AG09319 (cell line): ENCODE data around the gene NELL1.

Source experiments
- DNase-seq: peaks from one replicate; pipeline ENCODE4 v3.0.0-alpha.2; 2010; ENCODE audit warnings: low read depth; ENCODE audit errors: extremely low read depth
- TF ChIP-seq, protein P1 (sequence below): IDR thresholded peaks from 2 replicates; pipeline ENCODE4 v1.5.1; 2011; ENCODE audit warnings: low read depth, mild to moderate bottlenecking, inconsistent platforms, low read length, moderate library complexity

The NELL1 gene

DNA sequence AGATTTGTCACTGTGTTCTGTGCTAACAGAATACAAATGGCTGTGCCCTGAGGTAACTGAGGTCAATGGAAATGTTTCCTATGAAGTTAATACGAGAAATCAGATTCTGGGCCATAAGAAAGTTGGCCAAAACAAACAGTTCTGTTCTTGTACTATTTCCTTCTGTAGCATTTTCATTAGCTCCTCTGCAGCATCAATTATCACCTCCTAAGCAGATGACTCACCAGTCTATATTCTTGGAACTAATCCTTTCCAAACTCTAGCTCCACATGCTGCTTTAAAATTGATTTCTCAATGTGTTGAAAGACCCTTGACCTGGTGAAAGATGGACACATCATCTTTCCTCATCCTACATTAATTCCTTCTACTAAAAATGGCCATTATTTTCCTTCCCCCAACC, 736.0 kb downstream of the NELL1 start:
- TF ChIP-seq, protein P1, sequence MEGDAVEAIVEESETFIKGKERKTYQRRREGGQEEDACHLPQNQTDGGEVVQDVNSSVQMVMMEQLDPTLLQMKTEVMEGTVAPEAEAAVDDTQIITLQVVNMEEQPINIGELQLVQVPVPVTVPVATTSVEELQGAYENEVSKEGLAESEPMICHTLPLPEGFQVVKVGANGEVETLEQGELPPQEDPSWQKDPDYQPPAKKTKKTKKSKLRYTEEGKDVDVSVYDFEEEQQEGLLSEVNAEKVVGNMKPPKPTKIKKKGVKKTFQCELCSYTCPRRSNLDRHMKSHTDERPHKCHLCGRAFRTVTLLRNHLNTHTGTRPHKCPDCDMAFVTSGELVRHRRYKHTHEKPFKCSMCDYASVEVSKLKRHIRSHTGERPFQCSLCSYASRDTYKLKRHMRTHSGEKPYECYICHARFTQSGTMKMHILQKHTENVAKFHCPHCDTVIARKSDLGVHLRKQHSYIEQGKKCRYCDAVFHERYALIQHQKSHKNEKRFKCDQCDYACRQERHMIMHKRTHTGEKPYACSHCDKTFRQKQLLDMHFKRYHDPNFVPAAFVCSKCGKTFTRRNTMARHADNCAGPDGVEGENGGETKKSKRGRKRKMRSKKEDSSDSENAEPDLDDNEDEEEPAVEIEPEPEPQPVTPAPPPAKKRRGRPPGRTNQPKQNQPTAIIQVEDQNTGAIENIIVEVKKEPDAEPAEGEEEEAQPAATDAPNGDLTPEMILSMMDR, result no peak

DNA sequence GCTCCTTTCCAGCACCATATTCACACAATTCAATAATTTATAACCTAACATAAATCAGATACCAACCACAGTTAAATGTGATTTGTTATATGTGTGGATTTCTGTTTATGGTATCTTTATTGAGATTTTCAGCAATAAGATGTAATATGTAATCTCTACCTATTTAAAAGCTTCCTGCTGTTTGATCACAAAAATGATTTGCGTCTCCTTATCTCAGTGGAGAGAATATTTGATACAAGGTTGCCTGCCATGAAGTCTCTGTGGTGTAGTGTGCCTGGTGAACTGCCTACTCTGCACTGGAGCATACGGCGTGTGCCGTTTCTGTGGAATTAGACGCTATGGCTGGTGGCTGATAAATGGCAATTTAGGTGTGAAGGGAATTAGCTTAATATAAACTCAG, 741.1 kb downstream of the NELL1 start:
- no peak for DNase-seq
- TF ChIP-seq, protein P1, result no peak

More for the DNA sequence above, 736.0 kb downstream of the NELL1 start:
- no peak for DNase-seq

DNA sequence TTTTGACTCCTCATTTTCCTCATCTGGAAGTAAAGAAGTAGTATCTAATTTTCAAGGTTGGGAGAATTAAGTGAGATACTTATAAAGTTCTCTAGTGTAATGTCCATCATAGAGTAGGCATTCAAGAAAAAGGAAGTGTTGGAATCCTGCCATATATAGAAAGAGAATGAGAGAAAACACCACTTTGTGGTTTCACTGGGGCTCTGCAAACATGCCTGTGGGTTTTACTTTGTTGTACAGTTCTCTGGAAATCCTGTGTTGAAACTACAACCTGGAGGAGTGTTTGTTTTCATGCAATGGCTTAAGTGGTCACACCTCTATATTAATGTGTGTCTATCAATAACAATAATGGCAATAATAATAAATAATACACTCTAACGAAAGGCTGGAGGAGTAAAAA, 741.7 kb downstream of the NELL1 start:
- no peak for DNase-seq
- TF ChIP-seq, protein P1, result no peak

DNA sequence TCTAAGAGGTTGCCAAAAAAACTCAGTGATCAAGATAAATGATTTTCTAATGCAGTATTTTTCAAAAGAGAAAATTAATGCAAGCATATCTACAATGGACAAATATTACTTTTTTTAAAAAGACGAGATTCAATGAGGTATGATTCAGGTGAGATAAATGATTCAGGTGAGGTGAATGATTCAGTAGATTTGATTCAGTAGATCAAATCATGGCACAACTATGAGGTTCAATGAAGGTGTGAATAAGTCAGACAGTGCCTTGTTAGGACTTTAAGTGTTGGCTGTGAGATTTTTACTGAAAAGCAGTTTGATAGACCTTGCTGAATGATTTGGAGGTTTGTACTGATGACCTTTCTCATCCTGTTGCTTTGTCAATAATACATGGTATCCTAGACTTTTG, 742.2 kb downstream of the NELL1 start:
- no peak for DNase-seq
- TF ChIP-seq, protein P1, result no peak

DNA sequence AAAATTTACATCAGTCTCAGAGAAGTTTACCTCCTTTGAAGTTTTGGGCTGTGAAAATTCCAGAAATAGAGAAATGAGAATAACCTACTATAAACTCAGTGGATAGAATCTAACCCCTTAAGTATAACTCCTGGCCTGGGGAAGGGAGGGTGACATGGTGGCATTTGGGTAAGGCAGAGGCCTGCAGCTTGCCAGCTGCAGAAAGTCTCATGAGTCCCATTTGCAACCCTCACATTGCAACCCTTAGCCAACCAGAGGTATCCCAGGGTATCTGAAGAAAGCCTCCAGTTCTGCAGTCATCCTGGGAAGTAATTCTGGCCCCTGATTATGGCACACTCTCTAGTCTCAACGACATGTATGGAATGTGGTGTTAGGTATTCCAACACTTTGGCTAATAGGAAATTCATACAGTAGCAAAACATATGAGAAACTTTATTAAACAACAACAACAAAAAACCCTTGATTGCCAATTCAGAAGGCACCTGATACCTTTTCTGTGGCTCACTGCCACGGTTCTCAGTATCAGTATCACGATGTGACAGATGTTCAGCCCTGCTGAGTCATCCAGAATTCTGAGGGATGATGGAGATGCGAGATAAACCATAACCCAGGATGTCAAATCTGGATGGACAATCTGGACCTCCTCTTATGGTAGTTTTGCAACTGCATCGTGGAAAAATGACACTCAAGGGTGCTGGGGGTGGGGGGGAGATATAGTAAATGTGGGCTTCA, 743.4 kb downstream of the NELL1 start:
- DNase-seq, result no peak
- TF ChIP-seq, protein P1, result no peak

DNA sequence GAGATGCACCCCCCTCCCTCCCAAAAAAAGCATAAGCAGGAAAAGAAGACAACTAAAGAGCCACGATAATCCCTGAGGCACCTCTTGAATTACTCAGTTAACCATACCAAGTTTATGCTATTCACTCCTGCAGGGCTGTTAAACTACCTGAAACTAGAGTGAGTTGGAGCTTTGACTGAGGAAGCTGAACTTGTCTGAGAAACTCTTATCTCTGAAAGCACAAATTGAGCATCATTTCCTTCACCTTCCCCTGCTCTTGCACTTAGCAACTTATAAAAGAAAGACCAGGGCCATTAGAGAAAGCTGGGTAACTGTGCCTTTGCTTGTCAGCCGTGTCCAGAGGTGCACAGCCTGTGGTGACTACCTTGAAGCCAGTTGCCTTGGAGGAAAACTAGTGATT, 745.6 kb downstream of the NELL1 start:
- DNase-seq, result no peak
- TF ChIP-seq, protein P1, result no peak

DNA sequence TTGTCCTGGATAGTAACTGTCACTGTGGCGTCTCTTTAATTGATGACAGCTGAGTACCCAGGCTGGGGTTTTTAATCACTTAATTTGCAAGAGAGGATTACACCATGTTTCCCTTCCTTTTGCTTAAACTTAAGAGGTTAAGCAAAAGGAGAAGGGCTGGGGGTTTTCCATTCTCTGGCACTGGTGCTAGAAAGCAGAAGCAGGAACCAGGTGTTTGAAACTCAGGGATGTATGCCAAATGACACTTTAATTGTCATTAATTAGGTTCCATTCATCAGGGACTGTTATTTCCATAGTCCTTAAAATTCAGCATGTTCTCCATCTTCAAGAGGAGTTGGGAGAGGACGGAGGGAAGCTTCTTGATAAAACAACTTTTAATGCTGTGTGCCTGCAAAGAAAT, 746.2 kb downstream of the NELL1 start:
- DNase-seq, result no peak

More for the DNA sequence above, 746.2 kb downstream of the NELL1 start:
- TF ChIP-seq, protein P1, result no peak
